Eye (tissue), 1 donor: Measurements from ENCODE around the gene ALAS1.

Experiments used
- DNase-seq: peaks from one replicate; pipeline ENCODE4 v3.0.0-alpha.2; 2015

ALAS1 gene

GRCh38 chr3:52256159-52256558 lies 58.2 kb downstream of the ALAS1 start:
- no peak for DNase-seq

GRCh38 chr3:52256622-52257021 lies 58.7 kb downstream of the ALAS1 start:
- no peak for DNase-seq

GRCh38 chr3:52257911-52258310 lies 60.0 kb downstream of the ALAS1 start:
- no peak for DNase-seq

DNA sequence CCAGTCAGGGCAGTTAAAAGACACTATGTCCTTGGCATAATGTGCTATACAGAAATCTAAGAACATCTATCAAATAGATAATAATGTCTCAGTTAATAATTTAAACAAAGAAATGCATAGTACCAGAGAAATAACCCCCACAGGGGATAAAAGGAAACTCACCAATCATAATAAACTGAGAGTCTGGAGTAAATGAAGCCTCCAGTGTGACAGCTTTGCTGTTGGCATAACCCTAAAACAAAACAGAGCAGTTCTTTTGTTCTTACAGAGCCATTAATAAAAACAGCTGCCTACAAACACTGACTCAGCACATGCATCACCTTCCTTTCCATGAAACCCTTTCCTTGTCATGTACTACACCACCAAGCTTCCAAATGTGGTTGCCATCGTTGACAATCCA lies 61.1 kb downstream of the ALAS1 start:
- no peak for DNase-seq

GRCh38 chr3:52259448-52259847 lies 61.5 kb downstream of the ALAS1 start:
- no peak for DNase-seq

GRCh38 chr3:52262447-52262846 lies 64.5 kb downstream of the ALAS1 start:
- DNase-seq = no peak
